ENCODE results near the gene LAMC3. TPM values are rescaled to one million over a fixed set of nuclear protein-coding genes. Genes with fewer than 3 reads are reported as not detected.
"Not testable (repeated sequence)": the region's sequence is repeated elsewhere in the genome, so short reads cannot be mapped to it uniquely, and the experiment has no call there.

LAMC3 gene
- total RNA-seq, 1 donor from 2014 or later = 26.4 TPM

DNA sequence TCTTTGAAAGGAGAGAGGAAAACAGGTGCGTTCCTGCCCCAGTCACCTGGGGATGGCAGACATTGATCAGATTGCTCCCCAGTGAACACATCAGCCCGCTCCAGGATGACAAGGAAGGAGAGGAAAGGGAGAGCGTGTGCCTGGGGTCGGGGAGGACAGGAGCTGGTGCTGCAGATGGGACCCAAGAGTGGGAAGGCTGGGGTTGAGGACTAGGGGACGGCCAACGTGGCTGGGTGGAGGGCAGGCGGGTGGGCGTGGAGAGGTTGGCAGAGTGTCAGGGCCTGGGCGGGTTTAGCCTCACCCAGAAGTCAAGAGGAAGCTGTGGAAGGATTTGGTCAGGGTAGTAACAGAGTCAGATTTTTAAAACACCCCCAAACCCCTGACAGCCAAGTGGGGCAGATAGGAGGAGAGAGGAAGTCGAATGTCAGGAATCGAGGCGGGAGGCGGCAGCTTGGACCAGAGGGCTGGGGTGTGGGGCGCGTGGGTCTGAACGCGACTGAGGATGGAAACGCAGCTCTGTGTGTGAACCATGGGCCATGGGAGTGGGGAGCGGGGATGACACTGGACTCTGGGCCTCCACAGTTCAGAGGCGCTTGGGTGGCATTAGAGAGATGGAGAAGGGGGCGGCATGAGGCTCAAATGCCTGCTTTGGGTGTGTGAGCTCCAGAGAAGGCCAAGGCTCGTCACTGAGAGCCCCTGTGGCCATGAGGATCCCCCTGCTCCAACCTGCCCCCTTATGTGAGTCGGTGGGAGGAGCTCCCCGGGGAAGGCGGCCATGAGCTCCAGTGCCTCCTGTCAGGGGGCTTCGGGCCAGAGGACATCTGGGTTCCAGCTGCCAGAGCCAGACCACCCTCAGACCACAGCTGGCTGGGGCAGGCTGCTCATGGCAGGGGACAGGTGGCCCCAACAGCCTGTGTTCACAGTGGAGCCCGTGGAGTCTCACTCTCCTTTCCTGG is 24.6 kb downstream of the LAMC3 start:
- no peak for DNase-seq
- no peak overlapping the region for H3K27ac ChIP-seq
- intact Hi-C loops (cut with DNase I) = no loop called here
- H3K4me1 ChIP-seq = peaks cover 12% of the 10 kb centered on the region
- TF ChIP-seq, protein P1, sequence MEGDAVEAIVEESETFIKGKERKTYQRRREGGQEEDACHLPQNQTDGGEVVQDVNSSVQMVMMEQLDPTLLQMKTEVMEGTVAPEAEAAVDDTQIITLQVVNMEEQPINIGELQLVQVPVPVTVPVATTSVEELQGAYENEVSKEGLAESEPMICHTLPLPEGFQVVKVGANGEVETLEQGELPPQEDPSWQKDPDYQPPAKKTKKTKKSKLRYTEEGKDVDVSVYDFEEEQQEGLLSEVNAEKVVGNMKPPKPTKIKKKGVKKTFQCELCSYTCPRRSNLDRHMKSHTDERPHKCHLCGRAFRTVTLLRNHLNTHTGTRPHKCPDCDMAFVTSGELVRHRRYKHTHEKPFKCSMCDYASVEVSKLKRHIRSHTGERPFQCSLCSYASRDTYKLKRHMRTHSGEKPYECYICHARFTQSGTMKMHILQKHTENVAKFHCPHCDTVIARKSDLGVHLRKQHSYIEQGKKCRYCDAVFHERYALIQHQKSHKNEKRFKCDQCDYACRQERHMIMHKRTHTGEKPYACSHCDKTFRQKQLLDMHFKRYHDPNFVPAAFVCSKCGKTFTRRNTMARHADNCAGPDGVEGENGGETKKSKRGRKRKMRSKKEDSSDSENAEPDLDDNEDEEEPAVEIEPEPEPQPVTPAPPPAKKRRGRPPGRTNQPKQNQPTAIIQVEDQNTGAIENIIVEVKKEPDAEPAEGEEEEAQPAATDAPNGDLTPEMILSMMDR (IDR thresholded peaks at IDR 0.05) = no peak
- no peak overlapping the region for H3K4me3 ChIP-seq
- H3K9me3 ChIP-seq = no peaks in the 10 kb centered on the region
- H3K27me3 ChIP-seq (ENCODE audit: low read depth) = peaks cover 8% of the 10 kb centered on the region
- no peaks in the 10 kb centered on the region for H3K36me3 ChIP-seq
- ATAC-seq = no peak

DNA sequence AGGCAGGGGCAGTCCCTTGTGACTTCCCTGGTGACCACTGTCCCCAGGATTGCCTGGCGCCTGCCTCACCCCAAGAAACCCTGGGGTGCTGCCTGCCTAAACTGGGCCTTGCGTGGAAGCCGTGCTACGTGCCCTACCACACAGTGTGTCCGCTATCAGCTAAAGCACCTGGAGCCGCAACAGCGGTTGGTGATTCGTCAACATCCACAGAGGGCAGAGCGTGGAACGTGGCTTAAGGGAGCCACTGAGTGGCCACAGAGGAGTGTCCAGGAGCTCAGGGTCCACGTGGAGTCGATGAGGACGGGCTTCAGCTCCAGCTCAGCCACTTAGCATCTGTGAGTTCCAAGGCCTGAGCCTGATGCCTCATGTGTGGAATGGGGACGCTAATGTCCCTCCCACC is 25.3 kb downstream of the LAMC3 start:
- no peak for DNase-seq
- Histone ChIP-seq H3K9me3 (no peaks in the 10 kb centered on the region), H3K27me3 (ENCODE audit: low read depth) (peaks cover 8% of the 10 kb centered on the region), H3K4me1 (peaks cover 12% of the 10 kb centered on the region), H3K4me3 (no peak overlapping the region), H3K27ac (no peak overlapping the region), H3K36me3 (no peaks in the 10 kb centered on the region)
- TF ChIP-seq, protein P1 (IDR thresholded peaks at IDR 0.05) = no peak
- intact Hi-C loops (cut with DNase I) = no loop called here
- no peak for ATAC-seq

DNA sequence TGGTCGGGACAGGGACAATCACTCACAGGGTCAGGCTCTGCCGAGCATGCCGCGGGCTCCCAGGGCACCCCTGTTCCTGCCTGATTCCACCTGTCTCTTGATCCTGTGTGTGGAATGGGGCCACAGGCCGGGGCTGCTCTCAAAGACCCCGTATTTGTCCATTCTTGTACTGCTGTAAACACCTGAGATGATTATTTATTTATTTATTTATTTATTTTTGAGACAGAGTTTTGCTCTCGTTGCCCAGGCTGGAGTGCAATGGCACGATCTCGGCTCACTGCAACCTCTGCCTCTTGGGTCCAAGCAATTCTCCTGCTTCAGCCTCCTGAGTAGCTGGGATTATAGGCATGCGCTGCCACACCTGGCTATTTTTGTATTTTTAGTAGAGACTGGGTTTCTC is 25.8 kb downstream of the LAMC3 start:
- H3K27ac ChIP-seq; H3K4me3 ChIP-seq; H3K27me3 ChIP-seq (ENCODE audit: low read depth); intact Hi-C loops (cut with DNase I); H3K36me3 ChIP-seq; DNase-seq; ATAC-seq; H3K9me3 ChIP-seq: not testable (repeated sequence)
- H3K4me1 ChIP-seq = peaks cover 12% of the 10 kb centered on the region

DNA sequence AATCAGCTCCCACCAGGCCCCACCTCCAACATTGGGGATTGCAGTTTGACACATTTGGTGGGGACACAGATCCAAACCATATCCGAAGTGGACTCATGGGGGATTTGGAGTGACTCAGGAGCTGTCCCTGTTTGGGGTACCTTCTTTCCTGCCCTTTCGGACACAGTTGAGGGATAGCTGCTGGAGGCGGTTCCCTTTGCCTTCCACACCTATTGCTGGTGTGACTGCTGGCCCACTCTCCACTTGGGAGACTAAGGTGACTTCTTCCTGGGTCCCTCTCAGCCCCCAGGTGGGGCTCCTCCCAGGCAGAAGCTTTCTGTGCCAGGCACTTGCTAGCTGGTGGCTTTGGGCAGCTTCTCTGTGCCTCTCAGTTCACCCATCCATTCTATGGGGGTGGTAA is 26.6 kb downstream of the LAMC3 start:
- Histone ChIP-seq H3K27ac (no peak overlapping the region), H3K36me3 (no peaks in the 10 kb centered on the region), H3K27me3 (ENCODE audit: low read depth) (peaks cover 8% of the 10 kb centered on the region), H3K4me3 (no peak overlapping the region), H3K9me3 (no peaks in the 10 kb centered on the region), H3K4me1 (peaks cover 12% of the 10 kb centered on the region)
- intact Hi-C loops (cut with DNase I) = no loop called here
- ATAC-seq (no peak), DNase-seq (no peak)
- TF ChIP-seq, protein P1 (IDR thresholded peaks at IDR 0.05) = no peak

DNA sequence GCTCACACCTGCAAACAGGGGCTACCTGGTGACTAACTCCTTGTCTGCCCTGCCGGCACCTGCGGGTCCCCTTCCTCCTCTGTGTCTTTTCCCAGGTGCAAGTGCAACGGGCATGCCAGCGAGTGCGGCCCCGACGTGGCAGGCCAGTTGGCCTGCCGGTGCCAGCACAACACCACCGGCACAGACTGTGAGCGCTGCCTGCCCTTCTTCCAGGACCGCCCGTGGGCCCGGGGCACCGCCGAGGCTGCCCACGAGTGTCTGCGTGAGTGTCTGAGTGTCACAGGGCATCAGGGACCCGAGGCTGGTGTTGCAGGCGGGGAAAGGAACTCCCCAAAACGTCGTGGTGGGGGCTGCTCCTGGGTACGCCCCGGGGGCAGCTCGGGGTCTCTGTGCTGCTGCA is 27.1 kb downstream of the LAMC3 start:
- intact Hi-C loops (cut with DNase I) = no loop called here
- Histone ChIP-seq H3K27ac (no peak overlapping the region), H3K4me3 (no peak overlapping the region), H3K9me3 (no peaks in the 10 kb centered on the region), H3K36me3 (no peaks in the 10 kb centered on the region), H3K27me3 (ENCODE audit: low read depth) (peaks cover 8% of the 10 kb centered on the region), H3K4me1 (peaks cover 12% of the 10 kb centered on the region)
- DNase-seq (no peak), ATAC-seq (no peak)
- TF ChIP-seq, protein P1 (IDR thresholded peaks at IDR 0.05) = no peak
